ENCODE data around the gene CNOT1.

Gene CNOT1

GRCh38 chr16:58475091-58475619, 154.5 kb downstream of the CNOT1 start:
- no peak for DNase-seq

DNA sequence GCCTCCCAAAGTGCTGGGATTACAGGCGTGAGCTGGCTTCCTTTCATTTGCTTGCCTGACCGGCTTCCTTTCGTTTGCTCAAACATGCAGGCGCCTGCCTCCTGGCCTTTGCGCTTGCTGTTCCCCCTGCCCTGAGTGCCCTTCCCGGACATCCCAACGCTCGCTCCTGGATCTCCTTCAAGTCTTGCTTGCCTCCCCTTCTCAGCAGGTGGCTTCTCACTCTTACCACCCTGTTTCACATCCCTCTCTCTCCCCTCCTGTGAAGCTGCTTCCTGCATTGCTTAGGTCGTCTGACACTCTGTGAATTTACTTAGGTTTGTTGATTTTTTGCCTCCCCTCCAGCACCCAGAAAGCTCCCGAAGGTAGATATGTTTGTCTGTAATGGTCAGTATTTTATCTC, 155.3 kb downstream of the CNOT1 start:
- DNase-seq = no peak

DNA sequence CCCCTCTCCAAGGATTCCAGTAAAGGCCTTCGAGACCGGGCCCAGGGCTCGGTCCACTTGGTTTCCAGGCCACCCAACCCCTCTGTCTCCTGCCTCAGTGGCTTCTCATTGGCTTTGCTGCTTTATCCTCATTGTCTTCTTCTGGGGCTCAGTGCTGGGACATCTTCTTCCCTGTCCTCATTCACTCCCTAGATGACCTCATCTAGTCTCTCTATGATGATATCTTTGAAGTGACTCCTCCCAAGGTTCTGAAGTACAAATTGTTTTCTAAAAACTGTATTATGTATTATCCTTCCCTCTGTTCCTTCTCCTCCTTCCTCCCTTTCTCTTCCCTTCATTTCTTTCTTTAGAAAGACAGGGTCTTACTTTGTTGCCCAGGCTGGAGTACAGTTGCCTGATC, 156.8 kb downstream of the CNOT1 start:
- no peak for DNase-seq

DNA sequence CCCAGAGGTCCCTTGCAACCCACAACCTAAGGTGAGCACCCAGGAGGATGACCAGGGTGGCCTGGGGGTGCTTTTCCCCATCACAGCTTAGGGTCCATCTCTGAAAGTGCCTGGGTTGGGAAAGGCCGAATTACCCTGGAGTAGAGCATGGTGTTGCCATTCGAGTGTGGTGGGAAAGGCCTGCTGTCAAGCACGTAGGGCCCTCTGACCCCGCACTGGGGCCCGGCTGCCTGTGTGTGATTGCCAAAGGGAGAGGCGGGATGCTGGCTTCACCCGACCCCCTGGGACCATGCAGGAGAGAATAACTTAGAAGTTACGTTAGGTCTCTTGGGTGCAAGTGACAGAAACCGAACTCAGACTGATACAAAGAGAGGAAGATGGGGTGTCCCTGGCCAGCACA, 157.4 kb downstream of the CNOT1 start:
- no peak for DNase-seq

- no peak for DNase-seq
Measured at GRCh38 chr16:58471209-58471975, 158.2 kb downstream of the CNOT1 start.

All from NCI-H1417 treated with DMSO at 0.1 percent for 48 hours (cell line).